Fibroblast of gingiva (primary cell): ENCODE results near the gene HDAC10.

Source experiments
- DNase-seq: peaks from one replicate; pipeline ENCODE4 v3.0.0-alpha.2; 2011; ENCODE audit warnings: low read depth

Gene HDAC10

GRCh38 chr22:50200461-50201190 is 50.4 kb downstream of the HDAC10 start, which contains the start of gene SELENOO:
SELENOO (plus strand) TSS chr22:50201011; CDS start chr22:50201037, 26 bp downstream.
- peak; percentile 86 for DNase-seq

DNA sequence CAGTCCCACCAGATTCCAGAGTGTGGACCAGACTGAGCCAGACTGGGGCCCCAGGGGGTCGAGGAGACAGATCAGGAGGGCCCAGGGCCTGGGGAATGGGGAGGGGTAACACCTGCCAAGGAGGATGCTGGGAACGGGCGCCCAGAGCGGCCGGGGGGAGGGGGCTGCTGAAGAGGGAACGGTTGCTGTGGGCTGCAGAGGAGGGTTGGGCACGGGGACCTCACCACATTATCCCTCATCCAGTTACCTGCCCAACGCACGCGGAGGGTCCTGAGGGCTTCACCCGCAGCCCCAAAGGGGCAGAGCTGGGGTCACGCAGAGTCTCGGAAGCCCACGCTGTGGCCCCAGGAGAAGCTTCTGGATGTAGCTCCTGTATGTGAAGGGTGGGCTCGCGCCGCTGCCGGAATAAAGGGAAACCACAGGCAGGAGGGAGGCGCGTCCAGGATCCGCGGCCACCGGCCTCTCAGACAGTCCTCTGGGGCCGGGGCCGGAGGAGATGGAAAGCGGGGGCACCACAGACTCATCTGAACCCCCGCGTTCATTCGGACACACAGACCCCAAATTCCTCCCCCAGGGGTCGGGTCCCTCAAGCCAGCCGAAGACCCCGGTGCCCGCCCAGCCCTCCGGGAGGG is 51.1 kb downstream of the HDAC10 start:
- DNase-seq, result no peak

DNA sequence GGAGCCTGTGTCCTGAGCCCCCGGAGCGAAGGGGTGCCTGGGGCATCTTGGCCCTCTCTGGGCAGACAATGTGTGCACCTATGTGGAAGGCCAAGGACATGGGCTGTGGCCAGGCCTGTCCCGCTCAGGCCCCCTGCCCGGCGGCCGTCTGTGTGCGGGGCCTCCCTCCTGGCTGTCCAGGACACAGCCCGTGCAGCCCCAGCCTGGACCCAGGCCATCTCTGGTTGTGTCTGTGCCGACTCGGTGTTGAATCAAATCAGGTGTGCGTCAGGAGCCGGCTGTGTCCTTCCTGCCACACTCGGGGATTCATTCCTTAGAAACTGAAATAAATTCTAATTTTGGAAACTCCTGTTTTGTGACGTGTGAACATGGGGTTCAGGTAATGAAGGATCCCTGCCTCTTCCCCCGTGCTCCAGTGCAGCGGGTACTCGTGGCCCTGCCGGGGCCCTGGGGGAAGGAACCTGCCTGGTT is 51.8 kb downstream of the HDAC10 start:
- DNase-seq, result no peak

DNA sequence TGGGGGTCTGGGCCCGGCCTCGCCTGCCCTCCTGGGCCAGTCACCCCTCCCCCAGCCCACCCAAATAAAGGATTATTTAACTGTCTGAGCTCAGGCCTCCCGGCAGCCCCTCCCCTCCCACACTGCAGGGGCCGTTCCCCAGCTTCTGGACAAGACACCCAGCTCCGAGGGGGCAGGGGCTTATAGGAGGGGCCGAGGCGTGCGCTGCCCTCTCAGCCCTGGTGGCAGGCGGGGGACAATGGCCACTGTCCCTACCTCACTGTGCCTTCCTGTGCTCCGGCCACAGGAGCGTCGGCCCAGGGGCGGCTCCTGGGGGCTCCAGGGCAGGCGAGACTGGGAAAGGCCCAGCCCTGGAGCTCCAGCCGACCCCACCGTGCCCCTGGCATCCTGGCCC is 52.4 kb downstream of the HDAC10 start:
- no peak for DNase-seq

- DNase-seq, result no peak
Observed at GRCh38 chr22:50197856-50198623, 53.0 kb downstream of the HDAC10 start.

DNA sequence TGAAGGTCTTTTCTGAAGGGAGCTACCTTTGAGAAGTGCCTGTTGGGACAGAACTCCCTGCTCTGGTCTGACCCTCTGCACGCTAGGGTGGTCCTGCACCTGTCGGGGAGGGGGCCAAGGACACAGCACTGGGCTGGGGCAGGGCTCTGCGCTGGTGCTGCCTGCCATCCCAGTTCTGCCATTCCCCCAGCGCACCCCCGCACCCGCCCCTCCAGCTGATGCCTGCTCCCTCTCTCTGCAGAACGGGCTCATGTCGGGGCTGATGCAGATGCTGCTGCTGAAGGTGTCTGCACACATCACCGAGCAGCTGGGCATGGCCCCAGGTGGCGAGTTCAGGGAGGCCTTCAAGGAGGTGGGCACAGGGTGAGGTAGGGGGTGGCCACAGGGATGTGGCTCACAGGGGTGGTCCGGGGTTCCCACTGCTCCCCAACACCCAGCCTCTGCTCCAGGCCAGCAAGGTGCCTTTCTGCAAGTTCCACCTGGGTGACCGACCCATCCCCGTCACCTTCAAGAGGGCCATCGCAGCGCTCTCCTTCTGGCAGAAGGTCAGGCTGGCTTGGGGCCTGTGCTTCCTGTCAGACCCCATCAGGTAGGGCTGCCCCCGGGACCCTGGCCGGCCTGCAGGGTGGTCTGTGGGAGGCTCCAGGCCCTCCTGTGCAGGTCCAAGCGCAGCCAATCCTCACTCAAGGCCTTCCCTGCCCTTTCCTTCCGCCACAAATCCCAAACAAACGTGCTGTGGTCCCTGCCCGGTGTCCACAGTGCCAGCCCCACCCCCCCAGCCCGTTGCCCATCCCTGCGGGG is 53.9 kb downstream of the HDAC10 start:
- no peak for DNase-seq

GRCh38 chr22:50196256-50196655 is 54.8 kb downstream of the HDAC10 start:
- DNase-seq, result no peak
